ENCODE results near the gene RELCH. TPM values are rescaled to one million over a fixed set of nuclear protein-coding genes. Genes with fewer than 3 reads are reported as not detected.

RELCH gene
- polyA plus RNA-seq, 4 donors, result 18.6 to 39.6 (median 35.7) TPM

GRCh38 chr18:62318228-62319180 is 131.4 kb downstream of the RELCH start:
- no peak for DNase-seq (ENCODE audit: low read depth in 4 of 4, low spot score in 3 of 4)

DNA sequence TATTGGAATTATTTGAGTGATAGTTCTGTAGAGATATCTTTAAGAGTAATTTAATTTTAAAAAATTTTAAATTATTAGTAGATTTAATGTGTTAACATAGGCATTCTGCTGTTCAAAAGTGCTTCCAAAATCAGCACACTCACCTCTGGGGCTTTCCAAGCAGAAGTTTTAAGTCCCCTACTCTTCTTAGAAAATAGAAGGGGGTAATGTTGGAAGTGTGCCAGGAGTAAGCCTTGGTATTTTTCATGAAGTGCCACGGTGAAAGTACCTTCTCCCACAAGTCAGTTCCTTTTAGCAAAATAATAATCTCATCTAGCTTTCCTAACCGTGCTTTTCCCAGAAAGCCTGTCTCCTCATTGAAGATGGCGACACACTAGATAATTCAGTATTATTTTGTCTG is 134.1 kb downstream of the RELCH start:
- no peak for DNase-seq (ENCODE audit: low read depth in 4 of 4, low spot score in 3 of 4)

DNA sequence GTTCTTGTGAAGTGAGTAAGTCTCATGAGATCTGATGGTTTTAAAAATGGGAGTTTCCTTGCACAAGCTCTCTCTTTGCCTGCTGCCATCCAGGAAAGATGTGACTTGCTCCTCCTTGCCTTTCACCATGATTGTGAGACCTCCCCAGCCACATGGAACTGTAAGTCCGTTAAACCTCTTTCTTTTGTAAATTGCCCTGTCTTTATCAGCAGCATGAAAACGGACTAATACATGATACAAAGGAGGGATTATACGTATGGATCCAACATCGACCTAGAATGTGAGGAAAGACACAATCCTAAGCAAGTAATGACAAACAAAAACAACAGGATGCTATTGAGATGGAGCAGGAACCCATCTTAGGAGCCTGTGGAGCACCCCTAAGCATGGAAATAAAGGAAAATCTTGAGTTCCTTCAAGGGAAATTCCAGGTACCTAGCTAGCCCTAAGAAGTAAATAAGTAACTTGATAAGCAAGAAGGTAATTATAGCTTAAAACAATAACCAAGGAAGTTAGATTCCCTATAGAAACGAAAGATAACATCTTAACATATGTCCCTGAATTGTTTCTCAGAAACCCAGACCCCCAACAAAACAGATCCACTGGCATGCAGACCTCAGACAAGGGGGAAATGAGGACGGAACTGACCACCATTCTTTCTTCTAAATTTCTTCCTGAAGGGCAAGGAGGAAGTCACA is 136.6 kb downstream of the RELCH start:
- DNase-seq (ENCODE audit: low read depth in 4 of 4, low spot score in 3 of 4), result no peak

DNA sequence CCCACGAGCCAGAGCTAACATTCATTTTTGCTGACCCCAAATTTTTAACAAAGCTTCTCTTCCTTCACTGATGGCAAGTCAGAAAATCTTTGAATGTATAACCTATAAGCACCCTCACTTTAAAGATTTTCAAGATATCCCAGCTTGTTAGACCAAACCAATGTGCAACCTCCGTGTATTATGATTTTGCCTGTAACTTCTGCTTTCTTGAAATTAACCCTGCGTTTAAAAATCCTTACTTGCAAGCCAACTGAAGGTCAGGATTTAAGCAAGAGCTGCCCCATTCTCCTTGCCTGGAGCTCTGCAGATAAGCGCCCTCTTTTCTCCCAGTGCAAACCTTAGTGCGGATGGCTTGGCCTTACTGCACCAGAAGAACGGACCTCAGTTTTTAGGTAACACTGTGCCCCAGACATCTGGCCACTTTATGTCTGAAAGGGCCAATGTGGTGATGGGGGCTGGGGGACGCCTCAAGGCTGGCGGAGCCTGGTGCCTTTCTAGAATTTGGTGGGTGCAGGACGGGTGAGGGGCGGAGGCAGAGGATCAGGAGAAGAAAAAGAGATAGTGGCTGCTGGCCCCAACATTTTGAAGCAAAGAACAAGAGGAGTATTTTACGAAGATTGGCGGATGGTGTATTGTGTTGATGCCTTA is 137.2 kb downstream of the RELCH start:
- DNase-seq (ENCODE audit: low read depth in 4 of 4, low spot score in 3 of 4), result no peak

DNA sequence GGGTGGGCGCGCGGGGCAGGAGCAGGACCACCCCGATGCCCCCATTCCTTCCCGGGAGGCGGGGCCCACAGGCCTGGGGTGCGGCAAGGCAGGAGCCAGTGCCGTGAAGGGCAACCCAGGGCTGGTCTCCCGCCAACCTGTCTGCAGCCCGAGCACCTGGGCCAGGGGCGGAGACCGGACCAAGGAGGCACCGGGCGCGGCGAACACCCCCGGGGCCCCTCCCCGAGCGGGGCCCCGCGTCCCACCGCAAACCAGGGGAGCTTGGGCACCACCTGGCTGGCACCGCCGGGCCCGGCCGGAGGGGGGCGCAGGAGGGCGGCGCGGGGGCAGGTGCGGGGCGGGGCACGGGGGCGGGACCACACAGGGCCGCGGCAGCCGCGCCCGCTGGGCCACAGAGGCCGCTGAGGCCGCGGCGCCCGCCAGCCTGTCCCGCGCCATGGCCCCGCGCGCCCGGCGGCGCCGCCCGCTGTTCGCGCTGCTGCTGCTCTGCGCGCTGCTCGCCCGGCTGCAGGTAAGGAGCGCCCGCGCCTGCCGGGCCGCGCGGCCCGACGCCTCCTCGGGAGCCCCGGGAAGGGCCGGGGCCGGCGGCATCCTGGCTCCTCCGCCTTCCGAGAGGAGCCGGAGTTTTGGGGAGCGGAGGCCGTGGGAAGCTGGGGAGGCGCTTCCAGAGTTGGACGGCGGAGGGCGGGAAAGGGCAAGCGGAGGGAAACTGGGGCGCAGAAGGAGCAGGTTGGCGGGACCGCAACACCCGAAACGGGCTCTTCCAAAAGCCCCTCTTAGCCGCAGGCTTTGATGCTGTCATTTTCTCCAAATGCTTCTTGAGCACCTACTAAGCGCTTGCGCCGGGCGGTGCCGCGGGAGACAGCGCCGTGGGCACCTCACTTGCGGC is 138.1 kb downstream of the RELCH start, which contains the start of gene TNFRSF11A:
TNFRSF11A (plus strand) TSS at position 394 of the 889 bp plus-strand sequence; CDS start at position 437, 43 bp downstream.
- no peak for DNase-seq (ENCODE audit: low read depth in 4 of 4, low spot score in 3 of 4)

DNA sequence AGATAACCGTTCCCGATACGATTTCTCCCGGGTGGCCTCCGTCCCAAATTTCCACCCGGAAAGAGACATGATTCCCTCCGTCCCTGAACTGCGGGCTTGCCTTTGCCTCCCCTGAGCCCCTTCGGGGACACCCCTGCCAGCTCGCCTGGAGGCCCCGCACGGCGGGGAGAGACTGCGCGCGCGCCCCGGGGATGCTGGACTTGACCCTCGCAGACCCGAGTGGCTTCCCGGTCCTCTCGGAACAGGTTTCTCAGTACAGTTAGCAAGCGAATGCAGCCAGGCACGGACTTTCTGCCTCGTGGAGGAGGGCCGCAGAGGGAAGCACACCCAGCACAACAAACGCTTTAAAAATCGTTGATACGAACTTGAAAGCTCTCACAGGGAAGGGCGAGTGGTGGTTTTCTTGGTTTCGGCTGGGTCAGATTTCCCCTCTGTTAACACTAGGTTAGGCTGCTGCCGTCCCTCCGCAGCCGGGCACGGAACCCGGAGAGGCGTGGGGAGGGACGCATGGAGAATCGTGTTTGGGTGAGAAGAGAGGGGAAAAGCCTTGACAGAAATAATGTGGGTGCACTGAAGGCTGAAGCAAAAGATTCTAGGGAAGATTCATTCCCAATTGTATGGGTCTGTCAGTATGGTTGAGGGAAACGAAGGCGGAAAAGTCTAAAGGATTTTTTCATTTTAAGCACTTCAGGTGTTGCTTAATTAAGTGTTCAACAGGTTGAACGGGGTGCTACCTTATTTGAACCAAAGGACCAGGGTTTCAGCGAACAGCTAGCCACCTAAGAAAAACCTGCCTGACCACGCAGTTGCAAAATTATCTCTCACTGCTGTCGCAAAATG is 139.0 kb downstream of the RELCH start:
- DNase-seq (ENCODE audit: low read depth in 4 of 4, low spot score in 3 of 4), result no peak

GRCh38 chr18:62326646-62327348 is 139.7 kb downstream of the RELCH start:
- DNase-seq (ENCODE audit: low read depth in 4 of 4, low spot score in 3 of 4), result no peak

DNA sequence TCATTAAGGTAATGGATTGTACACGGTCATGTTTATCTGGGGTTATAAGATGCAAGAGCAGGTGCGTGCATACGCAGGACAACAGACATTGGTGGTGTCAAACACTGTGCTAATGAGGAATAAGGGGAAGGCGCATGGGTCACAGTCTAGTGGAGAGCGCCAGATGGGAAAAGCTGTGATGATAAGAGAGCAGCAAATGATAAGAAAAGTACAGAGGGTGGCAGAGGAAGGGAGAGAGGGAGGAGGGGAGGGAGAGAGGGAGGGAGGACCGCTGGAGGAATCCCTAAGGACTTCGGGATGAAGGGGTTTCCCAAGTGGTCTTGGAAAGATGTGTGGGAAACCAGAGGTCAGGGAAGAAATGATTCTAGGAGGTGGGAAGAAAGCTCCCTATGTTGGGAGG is 140.9 kb downstream of the RELCH start:
- no peak for DNase-seq (ENCODE audit: low read depth in 4 of 4, low spot score in 3 of 4)

DNA sequence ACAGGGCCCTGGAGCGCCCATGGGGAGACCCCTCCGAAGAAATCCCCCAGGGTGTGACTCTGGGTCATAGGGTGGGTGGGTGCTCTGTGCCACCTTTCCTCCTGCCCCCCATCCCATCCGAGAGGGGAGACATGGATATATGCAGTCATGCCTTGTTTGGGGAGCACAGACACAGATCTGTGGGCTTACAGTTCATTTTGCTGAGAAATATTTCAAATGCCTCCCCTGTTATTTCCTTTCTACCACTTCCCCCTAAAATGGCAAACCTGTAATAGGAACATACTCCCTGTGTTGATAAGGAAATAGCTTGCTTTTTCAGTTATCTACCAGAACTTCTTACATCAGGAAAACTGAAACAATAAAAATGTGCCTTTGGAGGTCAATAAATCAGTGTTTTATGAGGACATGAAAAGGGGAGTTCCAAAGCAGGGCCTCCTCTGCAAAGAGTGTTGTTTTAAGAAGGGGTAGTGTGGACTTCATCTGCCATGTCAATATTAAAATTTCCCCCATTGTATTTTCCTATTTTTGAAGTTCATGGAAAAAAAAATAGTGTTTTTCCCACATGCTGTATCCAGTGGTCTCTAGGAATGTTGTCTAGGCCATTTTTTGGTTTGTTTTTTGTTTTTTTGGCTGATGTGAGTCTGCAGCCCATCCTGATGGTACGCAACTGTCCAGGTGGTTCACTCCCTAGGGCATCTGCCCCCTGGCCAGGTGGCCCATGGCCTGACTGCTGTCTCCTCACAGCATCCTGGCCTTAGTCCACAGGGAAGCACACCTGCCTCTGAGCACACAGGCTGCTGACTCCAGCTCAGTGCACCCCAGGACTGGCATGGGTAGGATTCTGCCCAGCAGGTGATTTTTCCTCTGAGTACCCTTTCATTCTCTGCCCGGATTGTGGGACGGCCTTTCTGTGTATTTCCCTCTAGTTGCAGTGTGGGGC is 141.8 kb downstream of the RELCH start:
- no peak for DNase-seq (ENCODE audit: low read depth in 4 of 4, low spot score in 3 of 4)

GRCh38 chr18:62329691-62330454 is 142.8 kb downstream of the RELCH start:
- DNase-seq (ENCODE audit: low read depth in 4 of 4, low spot score in 3 of 4), result no peak

DNA sequence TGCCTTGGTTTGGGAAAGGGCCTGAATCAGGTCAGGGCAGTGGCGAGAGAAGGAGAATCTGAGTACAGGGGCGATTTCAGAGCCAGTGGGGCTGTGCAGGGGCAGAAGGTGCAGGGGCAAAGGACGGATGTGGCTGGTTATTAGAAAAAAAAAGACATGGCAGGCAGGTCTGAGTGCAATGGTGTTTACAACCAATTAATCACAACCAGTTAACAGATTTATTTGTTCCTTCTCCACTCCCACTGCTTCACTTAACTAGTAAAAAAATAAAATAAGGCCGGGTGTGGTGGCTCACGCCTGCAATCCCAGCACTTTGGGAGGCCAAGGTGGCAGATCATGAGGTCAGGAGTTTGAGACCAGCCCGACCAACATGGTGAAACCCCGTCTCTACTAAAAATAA is 143.6 kb downstream of the RELCH start:
- no peak for DNase-seq (ENCODE audit: low read depth in 4 of 4, low spot score in 3 of 4)

GRCh38 chr18:62331581-62332356 is 144.7 kb downstream of the RELCH start:
- DNase-seq (ENCODE audit: low read depth in 4 of 4, low spot score in 3 of 4), result no peak

- no peak for DNase-seq (ENCODE audit: low read depth in 4 of 4, low spot score in 3 of 4)
Observed at GRCh38 chr18:62332431-62332830, 145.4 kb downstream of the RELCH start.

DNA sequence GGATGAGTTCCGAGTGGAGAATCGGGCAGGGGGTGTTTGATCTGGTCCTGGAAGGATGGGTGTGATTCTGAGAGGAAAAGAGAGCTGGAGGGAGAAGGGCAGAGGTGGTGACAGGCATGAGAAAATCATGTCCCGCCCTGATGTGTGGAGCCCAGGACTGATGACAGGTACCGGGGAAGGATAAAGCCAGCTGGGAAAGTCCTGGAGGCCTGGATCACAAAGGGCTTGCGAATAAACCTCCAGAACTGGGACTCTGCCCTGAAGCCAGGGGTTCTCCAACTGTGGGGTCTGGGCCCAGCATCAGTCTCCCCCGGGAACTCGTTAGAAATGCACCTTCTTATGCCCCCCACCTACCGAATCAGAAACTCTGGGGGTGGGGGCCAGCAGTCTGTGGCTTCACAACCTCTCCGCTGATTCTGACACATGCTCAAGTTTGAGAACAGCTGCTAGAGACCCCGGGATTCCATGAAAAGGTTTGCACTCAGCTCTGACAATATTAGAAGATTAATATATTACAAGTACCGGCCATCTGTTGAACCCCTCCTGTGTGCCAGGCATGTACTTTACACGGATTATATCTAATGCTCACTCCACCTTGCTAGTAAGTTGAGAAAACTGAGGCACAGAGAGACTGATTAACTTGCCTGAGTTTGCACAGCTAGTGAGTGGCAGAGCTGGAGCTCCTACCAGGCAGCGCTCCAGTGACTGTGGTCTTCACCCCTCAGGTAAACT is 146.1 kb downstream of the RELCH start:
- no peak for DNase-seq (ENCODE audit: low read depth in 4 of 4, low spot score in 3 of 4)

DNA sequence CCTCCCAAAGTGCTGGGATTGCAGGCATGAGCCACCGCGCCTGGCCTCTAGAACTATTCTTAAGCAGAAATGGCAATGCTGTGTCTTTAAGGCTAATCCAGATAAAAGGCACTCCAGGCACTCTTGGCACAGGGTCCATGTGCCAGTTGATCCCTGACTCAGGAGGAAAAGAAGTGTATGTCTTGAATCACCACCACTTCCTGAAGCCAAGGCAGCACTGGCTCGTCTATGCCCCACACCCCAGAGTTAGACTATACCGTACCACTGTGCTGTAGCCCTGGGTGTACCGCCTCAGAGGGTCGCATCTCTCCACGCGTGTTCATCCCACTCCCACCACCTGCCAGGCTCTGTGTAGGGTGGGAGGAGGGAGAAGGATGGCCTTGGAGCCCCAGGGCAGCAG is 147.1 kb downstream of the RELCH start:
- DNase-seq (ENCODE audit: low read depth in 4 of 4, low spot score in 3 of 4), result no peak

Data from left renal pelvis (tissue), 4 donors.